CD4-positive, alpha-beta T cell treated with Interleukin-4 for 4 hours (primary cell): Measurements from ENCODE around the gene SLC11A1.

Source experiments
- DNase-seq: peaks from one replicate; pipeline ENCODE4 v3.0.0-alpha.2; 2020

Gene SLC11A1

DNA sequence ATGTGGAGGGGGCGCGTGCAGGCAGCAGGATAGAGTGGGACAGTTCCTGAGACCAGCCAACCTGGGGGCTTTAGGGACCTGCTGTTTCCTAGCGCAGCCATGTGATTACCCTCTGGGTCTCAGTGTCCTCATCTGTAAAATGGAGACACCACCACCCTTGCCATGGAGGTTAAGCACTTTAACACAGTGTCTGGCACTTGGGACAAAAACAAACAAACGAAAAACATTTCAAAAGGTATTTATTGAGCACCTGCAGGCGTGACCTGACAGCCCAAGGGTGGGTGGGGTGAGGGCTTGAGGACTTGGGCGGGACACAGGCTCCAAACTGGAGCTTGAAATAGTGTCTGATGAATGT is 13.0 kb downstream of the SLC11A1 start:
- no peak for DNase-seq

DNA sequence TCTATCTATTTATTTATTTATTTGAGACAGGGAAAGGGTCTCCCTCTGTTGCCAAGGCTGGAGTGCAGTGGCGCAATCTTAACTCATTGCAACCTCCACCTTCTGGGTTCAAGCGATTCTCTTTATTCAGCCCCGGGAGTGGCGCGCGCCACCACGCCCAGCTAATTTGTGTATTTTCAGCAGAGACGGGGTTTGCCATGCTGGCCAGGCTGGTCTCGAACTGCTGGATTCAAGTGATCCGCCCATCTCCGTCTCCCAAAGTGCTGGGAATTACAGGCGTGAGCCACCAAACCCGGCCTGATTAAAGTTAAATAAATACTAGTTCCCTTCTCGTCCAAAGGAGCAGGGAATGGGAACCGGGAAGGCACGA is 13.4 kb downstream of the SLC11A1 start:
- no peak for DNase-seq

DNA sequence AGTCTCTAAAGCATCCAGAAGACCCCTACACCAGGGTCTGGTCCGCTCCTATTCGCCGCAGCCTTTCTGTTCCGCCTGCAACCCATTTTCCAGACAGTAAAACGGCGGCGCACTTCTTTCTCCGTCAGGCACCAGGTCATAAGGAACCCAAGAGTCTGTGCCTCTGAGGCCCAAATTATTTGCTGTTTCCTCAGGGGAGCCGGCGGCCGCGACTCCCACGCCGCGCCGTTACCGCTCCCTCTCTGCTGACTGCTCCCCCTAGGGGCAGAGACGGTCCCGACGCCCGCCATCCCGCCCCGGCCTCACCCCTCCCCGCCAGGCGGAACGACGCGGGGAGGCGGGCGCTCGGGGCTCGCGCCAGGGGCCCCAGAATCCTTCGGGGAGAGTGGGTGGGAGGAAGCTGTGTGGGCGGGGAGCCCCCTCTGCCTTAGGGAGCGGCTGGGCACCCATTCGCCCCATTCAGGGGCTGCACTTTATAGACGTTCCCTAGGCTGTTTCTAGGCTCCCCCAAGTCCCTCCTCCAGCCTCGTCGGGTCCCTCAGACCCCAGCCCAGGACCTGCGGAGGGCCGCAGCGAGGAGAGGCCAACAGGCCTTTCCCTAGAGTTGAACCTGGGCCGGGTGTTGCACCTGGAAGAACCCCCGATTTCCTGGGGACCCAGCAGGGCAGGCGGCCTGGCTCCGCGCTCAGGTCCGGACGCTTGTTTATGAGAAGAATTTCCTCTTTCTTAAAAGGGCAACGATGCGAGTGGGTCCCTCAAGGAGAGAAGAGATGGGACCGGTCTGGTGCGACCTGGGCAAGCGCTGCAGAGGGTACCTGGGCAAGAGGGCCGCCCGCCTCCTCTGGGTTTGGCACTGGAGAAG is 14.0 kb downstream of the SLC11A1 start:
- DNase-seq, result peak; percentile 97

DNA sequence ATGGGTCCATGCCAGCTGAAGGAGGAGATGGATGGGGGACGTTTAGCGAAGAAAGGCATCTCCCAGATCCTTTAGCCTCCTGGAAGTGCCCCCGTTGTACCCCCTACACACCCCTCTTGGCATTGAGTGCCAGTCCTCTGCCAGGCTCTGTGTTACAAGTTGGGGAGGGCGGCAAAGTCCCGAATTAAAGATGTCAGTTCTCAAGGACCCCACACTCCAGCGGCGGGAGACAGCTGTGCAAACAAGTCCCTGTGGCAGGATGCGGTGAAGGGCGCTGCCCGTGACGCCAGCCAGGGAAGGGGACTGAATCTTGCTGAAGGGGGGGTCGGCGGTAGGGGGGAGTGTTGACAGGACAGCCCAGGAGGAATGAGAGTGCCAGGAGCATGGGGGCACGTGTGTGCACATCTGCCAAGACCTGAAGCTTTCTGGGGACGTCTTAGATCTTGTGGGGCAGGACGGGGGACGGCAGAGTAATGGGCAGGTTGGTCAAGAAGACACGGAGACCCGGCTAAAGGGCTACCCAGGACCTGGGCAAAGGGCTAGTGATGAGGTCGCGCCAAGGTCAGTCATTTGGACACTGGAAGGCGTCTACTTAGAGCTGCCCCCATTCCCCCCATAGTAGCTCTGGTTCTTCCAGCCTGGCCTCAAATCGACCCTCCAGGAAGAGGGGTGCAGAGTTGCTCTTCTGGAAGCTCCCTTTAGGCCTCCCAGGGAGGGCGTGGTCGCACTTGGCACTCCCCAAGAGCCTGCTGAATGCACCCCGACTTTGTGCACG is 14.8 kb downstream of the SLC11A1 start:
- DNase-seq, result peak; percentile 79

DNA sequence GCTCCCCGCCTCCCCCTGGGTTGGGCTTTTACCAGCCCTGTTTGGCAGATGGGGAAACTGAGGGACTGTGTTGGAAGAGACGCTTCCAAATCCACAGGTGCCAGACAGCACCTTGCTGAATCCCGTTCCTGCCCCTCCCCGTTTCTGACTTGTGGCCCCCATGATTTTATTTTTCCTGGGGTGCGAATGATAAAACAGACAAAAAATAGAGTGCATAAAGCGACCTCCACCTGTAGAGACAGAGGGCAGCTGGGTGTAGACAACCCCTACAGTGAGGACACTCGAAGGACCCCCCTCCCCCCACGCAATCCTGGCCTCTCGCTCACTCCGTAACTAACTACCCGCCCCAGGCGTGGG is 15.4 kb downstream of the SLC11A1 start:
- DNase-seq, result no peak

DNA sequence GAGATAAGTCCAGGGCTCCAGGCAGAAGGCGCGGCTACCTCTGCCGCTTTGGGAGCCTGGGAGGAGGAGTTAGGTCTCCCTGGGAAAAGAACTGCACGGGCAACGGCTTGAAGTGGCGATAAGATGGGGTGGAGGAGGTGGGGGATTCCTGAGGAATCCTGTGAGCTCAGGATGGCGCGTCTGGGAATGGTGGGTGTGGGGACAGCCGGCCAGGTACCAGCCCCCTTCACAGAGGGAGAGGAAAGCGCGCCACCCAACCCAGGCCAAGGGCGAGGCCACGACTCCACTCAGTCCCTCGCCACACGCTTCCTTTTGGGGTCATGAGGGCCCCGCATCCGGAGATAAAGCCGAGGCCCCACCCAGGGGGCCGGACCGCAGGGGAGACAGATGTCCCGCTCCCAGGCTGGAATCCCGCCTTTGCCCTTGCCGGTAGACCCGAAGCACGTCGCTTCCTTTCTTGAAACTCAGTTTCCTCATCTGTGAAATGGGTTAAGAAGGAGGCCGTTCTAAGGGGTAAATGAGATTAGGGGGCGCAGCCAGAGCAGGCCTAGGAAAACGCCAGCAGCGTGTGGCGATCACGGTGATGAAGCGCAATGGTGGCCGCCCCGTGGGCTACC is 15.9 kb downstream of the SLC11A1 start:
- peak; percentile 61 for DNase-seq

DNA sequence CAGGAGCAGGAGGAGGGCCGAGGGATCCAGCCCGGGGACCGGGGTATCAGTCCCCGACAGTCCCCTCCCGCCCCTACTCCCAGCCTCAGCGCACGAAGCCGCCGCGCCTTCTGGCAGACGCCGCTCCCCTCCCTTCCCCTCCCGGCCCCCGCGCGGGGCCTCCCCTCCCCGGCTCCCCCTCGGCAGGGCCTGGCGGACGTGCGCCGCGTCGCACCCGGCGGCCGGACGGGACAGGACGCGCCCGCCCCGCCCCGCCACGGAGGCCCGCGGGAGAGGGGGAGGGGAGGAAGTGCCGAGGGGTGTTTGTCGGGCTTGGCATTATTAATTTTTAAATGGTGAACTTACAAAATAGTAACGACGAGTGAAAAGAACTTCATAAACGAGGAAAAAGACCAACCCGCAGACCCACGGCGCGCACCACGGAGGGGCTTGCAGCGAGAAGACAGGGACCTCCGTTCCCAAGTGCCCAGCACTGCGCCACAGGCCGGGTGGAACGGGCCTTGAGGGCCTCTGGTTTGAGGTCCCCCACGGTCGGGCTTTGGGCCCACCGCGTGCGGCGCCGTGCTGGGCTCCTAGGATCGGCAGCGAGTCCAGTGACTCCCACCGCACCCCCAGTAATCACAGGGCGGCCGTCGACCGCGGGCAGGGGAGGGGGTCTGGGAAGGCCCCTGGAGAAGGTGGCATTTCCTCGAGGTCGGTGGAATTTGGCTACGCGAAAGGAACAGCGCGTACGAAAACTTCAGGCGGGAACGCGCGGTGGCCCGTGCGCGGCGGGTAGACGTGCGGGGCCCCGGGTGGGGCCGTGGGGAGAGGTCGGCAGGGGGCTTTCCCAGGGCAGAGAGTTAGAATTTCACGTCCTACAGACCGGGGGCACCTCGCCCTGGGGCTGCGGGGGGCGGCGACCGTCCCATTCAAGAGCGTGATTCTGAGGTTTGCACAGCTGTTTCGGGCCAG is 16.6 kb downstream of the SLC11A1 start:
- DNase-seq, result peak; percentile 63

DNA sequence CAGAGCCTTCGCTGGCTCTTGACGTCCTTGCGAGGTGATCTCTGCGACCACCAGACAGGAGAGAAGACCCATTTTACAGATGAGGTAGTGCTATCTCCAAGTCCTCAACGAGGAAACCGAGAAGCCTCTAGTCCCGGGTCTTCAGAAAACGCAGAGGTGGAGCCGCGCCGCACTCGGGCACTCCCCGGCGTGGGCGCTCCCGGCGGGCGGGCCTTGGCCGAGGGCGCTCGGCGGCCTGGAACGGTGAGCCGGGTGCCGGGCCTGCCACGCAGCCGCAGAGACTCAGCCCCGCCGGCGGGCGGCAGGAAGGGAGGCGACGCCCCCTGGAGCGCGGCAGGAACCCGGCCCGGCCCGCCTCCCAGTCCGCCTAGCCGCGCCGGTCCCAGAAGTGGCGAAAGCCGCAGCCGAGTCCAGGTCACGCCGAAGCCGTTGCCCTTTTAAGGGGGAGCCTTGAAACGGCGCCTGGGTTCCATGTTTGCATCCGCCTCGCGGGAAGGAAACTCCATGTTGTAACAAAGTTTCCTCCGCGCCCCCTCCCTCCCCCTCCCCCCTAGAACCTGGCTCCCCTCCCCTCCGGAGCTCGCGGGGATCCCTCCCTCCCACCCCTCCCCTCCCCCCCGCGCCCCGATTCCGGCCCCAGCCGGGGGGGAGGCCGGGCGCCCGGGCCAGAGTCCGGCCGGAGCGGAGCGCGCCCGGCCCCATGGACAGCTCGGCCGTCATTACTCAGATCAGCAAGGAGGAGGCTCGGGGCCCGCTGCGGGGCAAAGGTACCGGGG is 17.5 kb downstream of the SLC11A1 start, which contains the start of gene CTDSP1:
TSS of gene CTDSP1 (plus strand) at position 478 of the 776 bp plus-strand sequence. CDS start at position 701, 223 bp downstream.
- peak; percentile 95 for DNase-seq

DNA sequence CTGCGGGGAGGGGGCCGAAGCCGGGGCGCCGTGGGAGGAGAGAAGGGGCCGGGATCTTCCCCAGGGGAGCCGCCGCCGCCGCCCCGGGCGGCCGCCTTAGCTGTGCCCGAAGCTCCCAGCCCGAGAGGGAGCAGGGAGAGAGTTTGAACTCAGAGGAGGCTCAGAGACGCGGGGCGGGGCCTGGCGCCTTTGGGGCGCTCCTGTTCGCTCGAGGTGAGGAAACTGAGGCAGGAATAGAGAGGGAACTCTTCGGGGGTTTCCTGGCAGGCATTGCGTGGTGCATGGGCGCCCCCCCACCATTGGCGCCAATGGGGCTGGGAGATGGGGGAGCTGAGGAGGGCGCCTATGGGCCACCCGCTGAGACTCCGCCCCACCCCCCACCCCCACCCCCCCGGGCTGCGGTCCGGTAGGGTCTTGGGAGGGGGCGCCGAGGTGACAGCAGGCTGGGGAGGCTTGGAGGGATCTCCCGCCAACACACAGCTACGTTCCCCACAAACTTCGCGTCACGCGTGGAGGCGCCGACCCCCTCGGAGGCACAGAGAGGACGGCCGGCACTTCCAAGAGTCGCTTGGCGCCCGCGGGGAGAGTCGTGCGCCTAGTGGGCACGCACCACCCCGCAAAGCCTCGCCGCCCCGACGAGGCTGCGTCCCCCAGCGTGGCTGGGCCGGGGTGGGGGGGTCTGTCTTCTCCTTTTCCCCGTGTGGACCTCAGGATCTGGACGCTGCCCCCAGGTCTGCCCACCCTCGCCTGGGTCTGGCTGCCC is 18.3 kb downstream of the SLC11A1 start:
- no peak for DNase-seq

DNA sequence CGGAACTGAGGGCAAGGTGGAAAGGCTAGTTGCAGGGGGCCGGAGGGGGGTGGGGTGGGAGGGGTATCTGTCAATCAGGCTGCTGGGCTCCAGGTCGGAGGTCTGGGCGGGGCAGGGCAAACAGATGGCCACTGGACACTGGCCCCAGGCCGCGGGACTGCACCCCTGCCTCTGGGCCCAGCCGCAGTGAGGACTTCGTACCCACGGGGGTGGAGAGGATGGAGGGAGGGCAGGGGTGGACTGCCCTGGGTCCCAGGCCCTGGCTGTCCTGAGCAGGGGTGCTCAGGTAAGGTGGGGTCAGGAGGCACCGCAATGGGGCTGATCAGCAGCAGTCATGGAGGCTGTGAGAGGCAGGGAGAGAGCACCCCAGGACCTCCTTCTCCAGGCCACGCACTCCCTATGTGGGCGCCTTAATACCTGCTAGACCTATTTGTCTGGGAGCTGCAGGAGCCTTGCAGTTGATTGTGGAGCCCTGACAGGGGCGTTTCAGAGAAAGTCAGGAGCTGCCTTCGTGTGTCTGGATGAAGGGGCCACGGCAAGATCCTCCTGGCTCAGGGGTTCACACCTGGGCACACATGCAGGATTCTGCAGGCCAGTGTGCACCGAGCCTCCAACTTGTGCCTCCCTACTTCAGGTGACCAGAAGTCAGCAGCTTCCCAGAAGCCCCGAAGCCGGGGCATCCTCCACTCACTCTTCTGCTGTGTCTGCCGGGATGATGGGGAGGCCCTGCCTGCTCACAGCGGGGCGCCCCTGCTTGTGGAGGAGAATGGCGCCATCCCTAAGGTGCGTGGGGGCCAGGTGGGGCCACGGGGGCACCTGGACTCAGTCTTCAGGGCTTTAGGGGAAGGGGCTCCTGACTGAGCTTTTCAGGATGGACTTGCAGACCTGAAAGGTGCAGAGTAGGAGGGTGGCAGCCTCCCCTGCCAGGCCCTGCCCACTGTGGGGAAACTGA is 19.1 kb downstream of the SLC11A1 start:
- DNase-seq, result no peak

DNA sequence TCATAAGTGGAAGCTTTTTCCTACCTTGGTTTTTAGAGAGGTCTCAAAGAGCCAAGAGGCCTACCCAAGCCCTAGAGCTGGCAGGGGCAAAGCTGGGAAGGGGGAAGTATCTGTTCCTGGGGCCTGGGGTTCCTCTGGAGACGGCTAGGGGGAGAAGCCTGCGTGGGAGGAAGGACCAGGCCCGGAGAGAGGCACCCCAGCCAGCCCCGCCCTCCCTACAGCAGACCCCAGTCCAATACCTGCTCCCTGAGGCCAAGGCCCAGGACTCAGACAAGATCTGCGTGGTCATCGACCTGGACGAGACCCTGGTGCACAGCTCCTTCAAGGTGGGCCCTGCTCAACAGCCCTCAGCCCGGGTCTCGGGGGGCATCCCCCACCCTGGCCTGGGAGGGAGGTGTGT is 19.8 kb downstream of the SLC11A1 start:
- DNase-seq, result no peak

DNA sequence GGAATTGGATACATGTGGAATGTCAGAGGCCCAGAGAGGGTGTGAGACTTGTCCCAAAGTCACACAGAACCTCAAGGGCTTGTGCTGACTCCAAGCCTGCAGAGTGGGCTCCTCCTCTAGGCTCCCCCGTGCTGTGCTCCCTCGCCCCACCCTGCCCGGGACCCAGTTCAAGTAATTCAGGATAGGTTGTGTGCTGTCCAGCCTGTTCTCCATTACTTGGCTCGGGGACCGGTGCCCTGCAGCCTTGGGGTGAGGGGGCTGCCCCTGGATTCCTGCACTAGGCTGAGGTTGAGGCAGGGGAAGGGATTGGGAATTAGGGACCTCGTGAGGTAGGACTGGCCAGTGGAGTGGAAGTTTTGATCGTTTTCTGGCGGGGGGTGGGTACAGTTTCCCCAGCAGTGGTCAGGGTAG is 20.4 kb downstream of the SLC11A1 start:
- no peak for DNase-seq

DNA sequence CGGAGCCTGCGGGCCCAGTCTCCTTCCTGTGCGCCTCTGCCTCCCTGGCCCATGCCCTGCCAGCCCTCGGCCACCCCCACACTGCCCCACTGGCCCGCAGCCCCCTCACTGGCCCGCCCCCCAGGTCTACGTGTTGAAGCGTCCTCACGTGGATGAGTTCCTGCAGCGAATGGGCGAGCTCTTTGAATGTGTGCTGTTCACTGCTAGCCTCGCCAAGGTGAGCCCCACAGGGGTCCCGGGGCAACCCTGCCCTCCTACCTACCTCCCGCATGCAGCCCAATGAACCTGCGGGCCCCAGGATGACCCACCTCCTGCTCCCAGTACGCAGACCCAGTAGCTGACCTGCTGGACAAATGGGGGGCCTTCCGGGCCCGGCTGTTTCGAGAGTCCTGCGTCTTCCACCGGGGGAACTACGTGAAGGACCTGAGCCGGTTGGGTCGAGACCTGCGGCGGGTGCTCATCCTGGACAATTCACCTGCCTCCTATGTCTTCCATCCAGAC is 20.9 kb downstream of the SLC11A1 start:
- DNase-seq, result no peak

DNA sequence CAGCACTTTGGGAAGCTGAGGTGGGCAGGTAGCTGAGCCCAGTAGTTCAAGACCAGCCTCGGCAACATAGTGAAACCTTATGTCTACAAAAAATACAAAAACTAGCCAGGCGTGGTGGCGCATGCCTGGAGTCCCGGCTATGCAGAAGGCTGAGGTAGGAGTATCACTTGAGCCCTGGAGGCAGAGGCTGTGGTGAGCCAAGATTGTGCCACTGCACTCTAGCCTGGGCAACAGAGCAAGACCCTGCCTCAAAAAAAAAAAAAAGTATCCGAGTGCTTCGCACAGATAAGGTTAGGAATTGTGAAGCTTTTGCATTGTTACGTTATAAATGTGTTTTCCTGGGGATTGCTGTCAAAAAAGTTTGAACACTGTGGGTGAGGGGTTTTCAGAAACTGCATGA is 21.7 kb downstream of the SLC11A1 start:
- no peak for DNase-seq

DNA sequence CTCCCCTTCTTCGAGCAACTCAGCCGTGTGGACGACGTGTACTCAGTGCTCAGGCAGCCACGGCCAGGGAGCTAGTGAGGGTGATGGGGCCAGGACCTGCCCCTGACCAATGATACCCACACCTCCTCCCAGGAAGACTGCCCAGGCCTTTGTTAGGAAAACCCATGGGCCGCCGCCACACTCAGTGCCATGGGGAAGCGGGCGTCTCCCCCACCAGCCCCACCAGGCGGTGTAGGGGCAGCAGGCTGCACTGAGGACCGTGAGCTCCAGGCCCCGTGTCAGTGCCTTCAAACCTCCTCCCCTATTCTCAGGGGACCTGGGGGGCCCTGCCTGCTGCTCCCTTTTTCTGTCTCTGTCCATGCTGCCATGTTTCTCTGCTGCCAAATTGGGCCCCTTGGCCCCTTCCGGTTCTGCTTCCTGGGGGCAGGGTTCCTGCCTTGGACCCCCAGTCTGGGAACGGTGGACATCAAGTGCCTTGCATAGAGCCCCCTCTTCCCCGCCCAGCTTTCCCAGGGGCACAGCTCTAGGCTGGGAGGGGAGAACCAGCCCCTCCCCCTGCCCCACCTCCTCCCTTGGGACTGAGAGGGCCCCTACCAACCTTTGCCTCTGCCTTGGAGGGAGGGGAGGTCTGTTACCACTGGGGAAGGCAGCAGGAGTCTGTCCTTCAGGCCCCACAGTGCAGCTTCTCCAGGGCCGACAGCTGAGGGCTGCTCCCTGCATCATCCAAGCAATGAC is 22.4 kb downstream of the SLC11A1 start:
- no peak for DNase-seq

DNA sequence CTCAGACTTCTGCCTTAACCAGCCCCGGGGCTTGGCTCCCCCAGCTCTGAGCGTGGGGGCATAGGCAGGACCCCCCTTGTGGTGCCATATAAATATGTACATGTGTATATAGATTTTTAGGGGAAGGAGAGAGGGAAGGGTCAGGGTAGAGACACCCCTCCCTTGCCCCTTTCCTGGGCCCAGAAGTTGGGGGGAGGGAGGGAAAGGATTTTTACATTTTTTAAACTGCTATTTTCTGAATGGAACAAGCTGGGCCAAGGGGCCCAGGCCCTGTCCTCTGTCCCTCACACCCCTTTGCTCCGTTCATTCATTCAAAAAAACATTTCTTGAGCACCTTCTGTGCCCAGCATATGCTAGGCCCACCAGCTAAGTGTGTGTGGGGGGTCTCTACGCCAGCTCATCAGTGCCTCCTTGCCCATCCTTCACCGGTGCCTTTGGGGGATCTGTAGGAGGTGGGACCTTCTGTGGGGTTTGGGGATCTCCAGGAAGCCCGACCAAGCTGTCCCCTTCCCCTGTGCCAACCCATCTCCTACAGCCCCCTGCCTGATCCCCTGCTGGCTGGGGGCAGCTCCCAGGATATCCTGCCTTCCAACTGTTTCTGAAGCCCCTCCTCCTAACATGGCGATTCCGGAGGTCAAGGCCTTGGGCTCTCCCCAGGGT is 23.1 kb downstream of the SLC11A1 start:
- DNase-seq, result no peak

DNA sequence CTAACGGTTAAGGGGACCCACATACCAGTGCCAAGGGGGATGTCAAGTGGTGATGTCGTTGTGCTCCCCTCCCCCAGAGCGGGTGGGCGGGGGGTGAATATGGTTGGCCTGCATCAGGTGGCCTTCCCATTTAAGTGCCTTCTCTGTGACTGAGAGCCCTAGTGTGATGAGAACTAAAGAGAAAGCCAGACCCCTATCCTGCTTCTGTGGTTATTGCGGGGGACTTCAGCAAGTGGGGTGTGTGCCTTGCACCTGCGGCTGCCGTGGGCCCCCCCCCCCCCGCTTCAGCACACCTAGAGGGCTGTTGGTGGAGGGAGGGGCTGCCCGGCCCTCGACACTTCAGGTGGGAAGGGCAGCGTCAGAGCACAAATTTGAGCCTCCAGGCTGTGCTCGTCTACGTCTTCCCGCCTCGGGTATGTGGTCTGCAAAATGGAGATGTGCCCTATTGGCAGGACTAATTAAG is 23.7 kb downstream of the SLC11A1 start:
- no peak for DNase-seq
